NCI-H2227 (cell line): ENCODE data around the gene VPREB3.

Source experiments
- DNase-seq: peaks from one replicate; lab custom pipeline; 2025; ENCODE audit not compliant: unreplicated experiment; lab: John Stamatoyannopoulos, UW

Gene VPREB3

GRCh38 chr22:23767673-23768548 lies 13.7 kb upstream of the VPREB3 start, which contains the start of gene CHCHD10:
CHCHD10 (minus strand) TSS chr22:23767972; CDS start chr22:23767874, 98 bp downstream.
- peak; percentile 81 for DNase-seq

GRCh38 chr22:23767303-23767672 lies 13.1 kb upstream of the VPREB3 start:
- DNase-seq = no peak

- no peak for DNase-seq
Measured at GRCh38 chr22:23764899-23765881, 11.0 kb upstream of the VPREB3 start.

GRCh38 chr22:23763954-23764353 lies 9.7 kb upstream of the VPREB3 start:
- no peak for DNase-seq

GRCh38 chr22:23763579-23763945 lies 9.3 kb upstream of the VPREB3 start:
- no peak for DNase-seq

- no peak for DNase-seq
Measured at GRCh38 chr22:23762842-23763578, 8.8 kb upstream of the VPREB3 start, which contains the start of gene C22orf15. C22orf15 (plus strand) TSS chr22:23762990; CDS start chr22:23763307, 317 bp downstream.

- no peak for DNase-seq
Measured at GRCh38 chr22:23760056-23760455, 5.8 kb upstream of the VPREB3 start.

- no peak for DNase-seq
Measured at GRCh38 chr22:23759566-23759965, 5.3 kb upstream of the VPREB3 start.

GRCh38 chr22:23756891-23757290 lies 2.7 kb upstream of the VPREB3 start:
- no peak for DNase-seq

- no peak for DNase-seq
Measured at GRCh38 chr22:23755711-23756110, 1.5 kb upstream of the VPREB3 start.

GRCh38 chr22:23754980-23755636 lies 883 bp upstream of the VPREB3 start:
- DNase-seq = no peak

GRCh38 chr22:23753385-23753784 lies 840 bp downstream of the VPREB3 start:
- DNase-seq = no peak

GRCh38 chr22:23752750-23753149 lies 1.5 kb downstream of the VPREB3 start:
- no peak for DNase-seq

GRCh38 chr22:23752090-23752691 lies 2.0 kb downstream of the VPREB3 start:
- DNase-seq = no peak

GRCh38 chr22:23751441-23751996 lies 2.7 kb downstream of the VPREB3 start:
- DNase-seq = peak; percentile 67

- DNase-seq = peak; percentile 89
Measured at GRCh38 chr22:23750714-23751440, 3.3 kb downstream of the VPREB3 start, which contains the start of gene ZNF70. ZNF70 (minus strand) TSS chr22:23751112; CDS start chr22:23745140, 5,972 bp downstream.

- DNase-seq = no peak
Measured at GRCh38 chr22:23750367-23750713, 3.9 kb downstream of the VPREB3 start.

GRCh38 chr22:23749841-23750301 lies 4.4 kb downstream of the VPREB3 start:
- peak; percentile 21 for DNase-seq

GRCh38 chr22:23745791-23746190 lies 8.4 kb downstream of the VPREB3 start:
- no peak for DNase-seq
